Karpas-422 (cell line): Measurements from ENCODE around the gene CRACDL. TPM values are rescaled to one million over a fixed set of nuclear protein-coding genes. Genes with fewer than 3 reads are reported as not detected.

Experiments
- DNase-seq: peaks from one replicate; pipeline ENCODE4 v3.0.0-alpha.2; 2015
- H2AFZ ChIP-seq: fragments of 200-600 bp; sonication (generic); 2 replicates; pipeline ENCODE4 v1.6.1; 2014; ENCODE audit warnings: antibody characterized with exemption, low read length, mixed read lengths
- H3K27ac ChIP-seq: fragments of 200-600 bp; sonication (generic); 2 replicates; pipeline ENCODE4 v1.5.1; 2014; ENCODE audit warnings: mild to moderate bottlenecking, low read length, moderate library complexity
- H3K27me3 ChIP-seq: fragments of 200-600 bp; sonication (generic); 2 replicates; pipeline ENCODE4 v1.6.1; 2014; ENCODE audit warnings: low read length, mixed read lengths
- H3K36me3 ChIP-seq: fragments of 200-600 bp; sonication (generic); 2 replicates; pipeline ENCODE4 v1.6.1; 2014; ENCODE audit warnings: low read length, mixed read lengths; ENCODE audit not compliant: insufficient read depth
- H3K4me1 ChIP-seq: fragments of 200-600 bp; sonication (generic); 2 replicates; pipeline ENCODE4 v1.6.1; 2014; ENCODE audit warnings: mild to moderate bottlenecking, low read length, mixed read lengths
- H3K4me2 ChIP-seq: fragments of 200-600 bp; sonication (generic); 2 replicates; pipeline ENCODE4 v1.6.1; 2014; ENCODE audit warnings: low read length, low read depth, mild to moderate bottlenecking; ENCODE audit not compliant: poor library complexity, severe bottlenecking
- H3K4me3 ChIP-seq: fragments of 200-600 bp; sonication (generic); 2 replicates; pipeline ENCODE4 v1.5.1; 2014; ENCODE audit warnings: mild to moderate bottlenecking, antibody characterized with exemption, low read length, mixed read lengths
- H3K79me2 ChIP-seq: fragments of 200-600 bp; sonication (generic); 2 replicates; pipeline ENCODE4 v1.6.1; 2014; ENCODE audit warnings: mild to moderate bottlenecking, low read length, mixed read lengths
- H3K9ac ChIP-seq: fragments of 200-600 bp; sonication (generic); 2 replicates; pipeline ENCODE4 v1.6.0; 2014; ENCODE audit warnings: low read length
- H3K9me2 ChIP-seq: fragments of 200-600 bp; sonication (generic), shearing (Covaris generic); replicated peaks from 2 replicates; pipeline ENCODE4 v1.6.0; 2014; ENCODE audit warnings: mild to moderate bottlenecking, low read length, moderate library complexity; ENCODE audit not compliant: insufficient read depth
- H3K9me3 ChIP-seq: fragments of 300-700, 200-600 bp; sonication (generic); 2 replicates; pipeline ENCODE4 v1.6.1; 2014; ENCODE audit warnings: low read length, mixed read lengths
- H4K20me1 ChIP-seq: fragments of 200-600 bp; sonication (generic); 2 replicates; pipeline ENCODE4 v1.6.1; 2014; ENCODE audit warnings: mild to moderate bottlenecking, antibody characterized with exemption, low read length, low read depth; ENCODE audit not compliant: insufficient read depth
- total RNA-seq: library from RNA; depleted of rRNA; stranded (reverse); fragments of >200 nt; shearing (Covaris generic); gene quantifications from 2 replicates; pipeline ENCODE4 v1.2.3, GENCODE V29; 2014; ENCODE audit warnings: low replicate concordance

CRACDL gene
- total RNA-seq, 1 experiment from 2014 or later, result 1.0 TPM

- H3K9me3 ChIP-seq, result peaks cover 16% of the 10 kb centered on the region
- no peaks in the 10 kb centered on the region for H3K9me2 ChIP-seq
- DNase-seq, result no peak
- H3K27ac ChIP-seq, result no peak overlapping the region
- H3K36me3 ChIP-seq, result no peaks in the 10 kb centered on the region; the same call in 1 of the 2 replicates
- no peak overlapping the region for H3K9ac ChIP-seq
- no peak overlapping the region for H3K4me2 ChIP-seq
- peaks cover 10% of the 10 kb centered on the region for H3K4me1 ChIP-seq
- no peak overlapping the region for H3K4me3 ChIP-seq
- no peak overlapping the region for H2AFZ ChIP-seq
- H3K79me2 ChIP-seq, result no peaks in the 10 kb centered on the region
- H3K27me3 ChIP-seq, result no peaks in the 10 kb centered on the region
- no peaks in the 10 kb centered on the region for H4K20me1 ChIP-seq
These were observed 79.0 kb downstream of the CRACDL start for GRCh38 chr2:98857001-98857400.

GRCh38 chr2:98854682-98855081 is 81.3 kb downstream of the CRACDL start:
- H3K79me2 ChIP-seq, result no peaks in the 10 kb centered on the region
- H3K27ac ChIP-seq, result no peak overlapping the region
- H3K36me3 ChIP-seq, result no peaks in the 10 kb centered on the region; the same call in 1 of the 2 replicates
- no peak overlapping the region for H3K4me3 ChIP-seq
- DNase-seq, result no peak
- H3K4me2 ChIP-seq, result no peak overlapping the region
- no peaks in the 10 kb centered on the region for H4K20me1 ChIP-seq
- H3K9ac ChIP-seq, result no peak overlapping the region
- H3K9me3 ChIP-seq, result peaks cover 9% of the 10 kb centered on the region
- peaks cover 10% of the 10 kb centered on the region for H3K4me1 ChIP-seq
- no peaks in the 10 kb centered on the region for H3K27me3 ChIP-seq
- H3K9me2 ChIP-seq, result no peaks in the 10 kb centered on the region
- no peak overlapping the region for H2AFZ ChIP-seq

- Histone ChIP-seq H3K9me3 (no peaks in the 10 kb centered on the region), H3K79me2 (no peaks in the 10 kb centered on the region), H3K4me1 (peaks cover 10% of the 10 kb centered on the region), H3K27me3 (no peaks in the 10 kb centered on the region), H3K36me3 (no peaks in the 10 kb centered on the region), H3K4me2 (no peak overlapping the region), H4K20me1 (no peaks in the 10 kb centered on the region), H3K27ac (no peak overlapping the region), H3K9me2 (no peaks in the 10 kb centered on the region), H3K4me3 (no peak overlapping the region), H2AFZ (no peak overlapping the region; the same call in 1 of the 2 replicates), H3K9ac (no peak overlapping the region)
- no peak for DNase-seq
These were observed 83.1 kb downstream of the CRACDL start for GRCh38 chr2:98852932-98853331.

- no peak overlapping the region for H3K9ac ChIP-seq
- H3K79me2 ChIP-seq, result no peaks in the 10 kb centered on the region
- no peak overlapping the region for H3K27ac ChIP-seq
- no peaks in the 10 kb centered on the region for H3K9me2 ChIP-seq
- no peak overlapping the region for H3K4me3 ChIP-seq
- no peak overlapping the region for H3K4me2 ChIP-seq
- no peak for DNase-seq
- no peaks in the 10 kb centered on the region for H4K20me1 ChIP-seq
- H3K36me3 ChIP-seq, result no peaks in the 10 kb centered on the region
- no peaks in the 10 kb centered on the region for H3K27me3 ChIP-seq
- H2AFZ ChIP-seq, result no peak overlapping the region
- no peaks in the 10 kb centered on the region for H3K4me1 ChIP-seq
- H3K9me3 ChIP-seq, result no peaks in the 10 kb centered on the region
These were observed 86.0 kb downstream of the CRACDL start for GRCh38 chr2:98850074-98850473.

- H3K4me2 ChIP-seq, result no peak overlapping the region
- H2AFZ ChIP-seq, result no peak overlapping the region
- H3K27me3 ChIP-seq, result no peaks in the 10 kb centered on the region
- H3K9me3 ChIP-seq, result no peaks in the 10 kb centered on the region
- H3K4me3 ChIP-seq, result no peak overlapping the region
- H3K36me3 ChIP-seq, result no peaks in the 10 kb centered on the region
- no peak overlapping the region for H3K9ac ChIP-seq
- H3K4me1 ChIP-seq, result no peaks in the 10 kb centered on the region
- DNase-seq, result no peak
- H3K79me2 ChIP-seq, result no peaks in the 10 kb centered on the region
- H3K27ac ChIP-seq, result no peak overlapping the region
- H3K9me2 ChIP-seq, result no peaks in the 10 kb centered on the region
- H4K20me1 ChIP-seq, result no peaks in the 10 kb centered on the region
These were observed 86.9 kb downstream of the CRACDL start for GRCh38 chr2:98849113-98849512.

GRCh38 chr2:98847853-98848252 is 88.2 kb downstream of the CRACDL start:
- no peaks in the 10 kb centered on the region for H3K36me3 ChIP-seq
- H2AFZ ChIP-seq, result no peak overlapping the region
- no peak overlapping the region for H3K9ac ChIP-seq
- no peaks in the 10 kb centered on the region for H3K79me2 ChIP-seq
- no peaks in the 10 kb centered on the region for H3K9me3 ChIP-seq
- H3K9me2 ChIP-seq, result no peaks in the 10 kb centered on the region
- no peak overlapping the region for H3K27ac ChIP-seq
- no peaks in the 10 kb centered on the region for H3K4me1 ChIP-seq
- no peak for DNase-seq
- H3K27me3 ChIP-seq, result no peaks in the 10 kb centered on the region
- no peak overlapping the region for H3K4me2 ChIP-seq
- no peak overlapping the region for H3K4me3 ChIP-seq
- H4K20me1 ChIP-seq, result no peaks in the 10 kb centered on the region

- no peaks in the 10 kb centered on the region for H3K79me2 ChIP-seq
- no peaks in the 10 kb centered on the region for H3K36me3 ChIP-seq
- H3K27me3 ChIP-seq, result no peaks in the 10 kb centered on the region
- H3K27ac ChIP-seq, result no peak overlapping the region
- H3K9me3 ChIP-seq, result no peaks in the 10 kb centered on the region
- no peaks in the 10 kb centered on the region for H3K9me2 ChIP-seq
- DNase-seq, result no peak
- no peak overlapping the region for H3K4me3 ChIP-seq
- H4K20me1 ChIP-seq, result no peaks in the 10 kb centered on the region
- no peak overlapping the region for H3K4me2 ChIP-seq
- H2AFZ ChIP-seq, result no peak overlapping the region
- H3K9ac ChIP-seq, result no peak overlapping the region
- no peaks in the 10 kb centered on the region for H3K4me1 ChIP-seq
These were observed 90.0 kb downstream of the CRACDL start for GRCh38 chr2:98846041-98846440.

GRCh38 chr2:98842136-98842535 is 93.9 kb downstream of the CRACDL start:
- Histone ChIP-seq H3K79me2 (no peaks in the 10 kb centered on the region), H3K4me1 (peaks cover 11% of the 10 kb centered on the region), H3K4me3 (no peak overlapping the region), H3K9me3 (no peaks in the 10 kb centered on the region), H2AFZ (no peak overlapping the region), H3K4me2 (no peak overlapping the region), H3K27ac (no peak overlapping the region), H3K27me3 (no peaks in the 10 kb centered on the region), H4K20me1 (no peaks in the 10 kb centered on the region), H3K9me2 (no peaks in the 10 kb centered on the region), H3K36me3 (no peaks in the 10 kb centered on the region), H3K9ac (no peak overlapping the region)
- no peak for DNase-seq

GRCh38 chr2:98839292-98839691 is 96.7 kb downstream of the CRACDL start:
- Histone ChIP-seq H4K20me1 (no peaks in the 10 kb centered on the region), H3K4me2 (no peak overlapping the region), H3K9me2 (no peaks in the 10 kb centered on the region), H3K27me3 (no peaks in the 10 kb centered on the region), H3K4me1 (peaks cover 12% of the 10 kb centered on the region), H3K9ac (no peak overlapping the region), H3K36me3 (no peaks in the 10 kb centered on the region), H3K4me3 (no peak overlapping the region), H2AFZ (0 out of 2 replicates have a peak overlapping the region, but pooled peaks have one; percentile 16), H3K9me3 (no peaks in the 10 kb centered on the region), H3K79me2 (no peaks in the 10 kb centered on the region), H3K27ac (no peak overlapping the region)
- no peak for DNase-seq
